Sigmoid colon (tissue), 3 donors: ENCODE data around the gene FMN2.

Experiments
- CTCF ChIP-seq, 4 experiments: fragments of 450-650 bp in 3 of 4; fragments of 200-600 bp in 1 of 4; IDR thresholded peaks; one replicate each; pipeline ENCODE4 v1.5.1; 2016 to 2019; ENCODE audit warnings: antibody characterized with exemption in 4 of 4, mild to moderate bottlenecking in 3 of 4, moderate library complexity in 2 of 4
- POLR2A ChIP-seq, 2 donors: fragments of 450-650 bp; IDR thresholded peaks; one replicate each; pipeline ENCODE4 v1.6.1; 2016; ENCODE audit warnings: antibody characterized with exemption in 2 of 2, mild to moderate bottlenecking in 2 of 2, moderate library complexity in 2 of 2

DNA sequence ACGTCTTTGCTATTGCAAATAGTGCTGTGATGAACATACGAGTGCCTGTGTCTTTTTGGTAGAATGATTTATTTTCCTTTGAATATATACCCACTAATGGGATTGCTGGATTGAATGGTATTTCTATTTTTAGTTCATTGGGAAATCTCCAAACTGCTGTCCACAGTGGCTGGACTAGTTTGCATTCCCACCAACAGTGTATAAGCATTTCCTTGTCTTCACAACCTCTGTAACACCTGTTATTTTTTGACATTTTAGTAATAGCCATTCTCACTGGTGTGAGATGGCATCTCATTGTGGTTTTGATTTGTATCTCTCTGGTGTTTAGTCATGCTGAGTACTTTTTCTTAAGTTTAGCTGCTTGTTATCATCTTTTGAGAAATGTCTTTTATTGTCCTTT, 215.0 kb downstream of the FMN2 start:
- TF ChIP-seq CTCF (IDR thresholded peaks at IDR 0.05) (no peak), POLR2A (IDR thresholded peaks at IDR 0.05) (no peak)
